AG04450 (cell line): Measurements from ENCODE around the gene MAP1S. TPM values are rescaled to one million over a fixed set of nuclear protein-coding genes. Genes with fewer than 3 reads are reported as not detected.

Source experiments
- CTCF ChIA-PET: fragments of 300-600, 350-600 bp; formaldehyde crosslinking; extraction: SDS; loops from one replicate; lab custom pipeline; 2022; ENCODE audit warnings: antibody characterized with exemption, inconsistent platforms; lab: Charles Lee
- POLR2A ChIA-PET: fragments of 350-600 bp; formaldehyde crosslinking; extraction: SDS; loops from one replicate; lab custom pipeline; 2021; ENCODE audit warnings: antibody characterized with exemption, inconsistent platforms; lab: Yijun Ruan, JAX
- DNase-seq: peaks from one replicate; pipeline ENCODE4 v3.0.0-alpha.2; 2011; ENCODE audit warnings: low read depth, low spot score
- H3K27ac ChIP-seq: one replicate; pipeline ENCODE4 v1.5.1; 2012; ENCODE audit warnings: low read depth, low read length, control low read depth
- H3K27me3 ChIP-seq: one replicate; pipeline ENCODE4 v1.6.0; 2012; ENCODE audit warnings: low read length; ENCODE audit not compliant: control insufficient read depth, insufficient read depth
- H3K4me3 ChIP-seq: 2 replicates; pipeline ENCODE4 v1.5.1; 2011; ENCODE audit warnings: mild to moderate bottlenecking, low read depth, low read length, control low read depth
- H3K9me3 ChIP-seq: 2 replicates; pipeline ENCODE4 v1.5.1; 2012; ENCODE audit warnings: low read length; ENCODE audit not compliant: control insufficient read depth, insufficient read depth
- polyA plus RNA-seq: library from polyadenylated mRNA; depleted of rRNA; stranded (reverse); fragments of >200 nt; gene quantifications from 2 replicates; pipeline ENCODE4 v1.2.3, GENCODE V29; 2011
- TF ChIP-seq, protein P1 (sequence below): IDR thresholded peaks from 2 replicates; pipeline ENCODE4 v1.5.1; 2011; ENCODE audit warnings: low read depth, low read length, control low read depth, inconsistent platforms

The MAP1S gene
- polyA plus RNA-seq, 1 experiment = 8.2 TPM

DNA sequence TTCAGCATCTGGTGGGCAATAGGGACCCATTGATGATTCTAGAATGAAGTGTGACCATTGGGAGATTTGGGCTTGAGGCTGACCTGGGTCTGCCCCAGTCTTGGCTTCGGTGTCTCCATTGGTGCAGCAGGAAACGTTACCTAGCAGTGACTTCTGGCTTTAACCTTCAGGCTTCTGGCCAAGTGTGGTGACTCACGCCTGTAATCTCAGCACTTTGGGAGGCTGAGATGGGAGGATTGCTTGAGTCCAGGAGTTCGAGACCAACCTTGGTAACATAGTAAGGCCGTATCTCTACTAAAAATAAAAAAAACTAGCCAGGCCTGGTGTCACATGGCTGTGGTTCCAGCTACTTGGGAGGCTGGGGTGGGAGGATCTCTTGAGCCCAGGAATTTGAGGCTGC lies 39.2 kb downstream of the MAP1S start:
- ChIA-PET CTCF (interaction anchor here (2.3 kb wide), 1 partner anchor 8 kb away, joined by 9 read pairs; no protein-coding TSS in a partner anchor), POLR2A (interaction anchor here (0.6 to 0.7 kb wide), 3 partner anchors 17 to 339 kb away, joined by 4 to 6 read pairs (median 5); partner anchors contain the start of gene MVB12A)
- no peak overlapping the region for H3K4me3 ChIP-seq
- TF ChIP-seq, protein P1, sequence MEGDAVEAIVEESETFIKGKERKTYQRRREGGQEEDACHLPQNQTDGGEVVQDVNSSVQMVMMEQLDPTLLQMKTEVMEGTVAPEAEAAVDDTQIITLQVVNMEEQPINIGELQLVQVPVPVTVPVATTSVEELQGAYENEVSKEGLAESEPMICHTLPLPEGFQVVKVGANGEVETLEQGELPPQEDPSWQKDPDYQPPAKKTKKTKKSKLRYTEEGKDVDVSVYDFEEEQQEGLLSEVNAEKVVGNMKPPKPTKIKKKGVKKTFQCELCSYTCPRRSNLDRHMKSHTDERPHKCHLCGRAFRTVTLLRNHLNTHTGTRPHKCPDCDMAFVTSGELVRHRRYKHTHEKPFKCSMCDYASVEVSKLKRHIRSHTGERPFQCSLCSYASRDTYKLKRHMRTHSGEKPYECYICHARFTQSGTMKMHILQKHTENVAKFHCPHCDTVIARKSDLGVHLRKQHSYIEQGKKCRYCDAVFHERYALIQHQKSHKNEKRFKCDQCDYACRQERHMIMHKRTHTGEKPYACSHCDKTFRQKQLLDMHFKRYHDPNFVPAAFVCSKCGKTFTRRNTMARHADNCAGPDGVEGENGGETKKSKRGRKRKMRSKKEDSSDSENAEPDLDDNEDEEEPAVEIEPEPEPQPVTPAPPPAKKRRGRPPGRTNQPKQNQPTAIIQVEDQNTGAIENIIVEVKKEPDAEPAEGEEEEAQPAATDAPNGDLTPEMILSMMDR = no peak
- no peaks in the 10 kb centered on the region for H3K9me3 ChIP-seq
- H3K27ac ChIP-seq = no peak overlapping the region
- no peak for DNase-seq
- H3K27me3 ChIP-seq = peaks cover 6% of the 10 kb centered on the region

DNA sequence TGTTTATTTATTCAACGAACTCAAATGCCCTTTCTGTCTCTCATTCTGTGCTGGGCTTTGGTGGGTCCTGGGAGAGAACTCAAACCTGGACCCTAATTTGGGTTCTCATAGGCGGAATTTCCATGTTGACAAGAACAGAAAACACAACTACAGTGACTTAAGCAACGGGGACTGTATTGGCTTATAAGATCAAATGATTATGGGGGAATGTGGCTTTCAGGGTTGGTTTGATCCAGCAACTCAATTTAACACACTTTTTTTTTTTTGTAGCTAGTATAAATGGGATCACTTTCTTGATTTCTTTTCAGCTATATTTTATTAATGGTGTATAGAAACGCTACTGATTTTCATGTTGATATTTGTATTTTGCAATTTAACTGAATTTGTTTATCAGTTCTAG lies 41.9 kb downstream of the MAP1S start:
- no peak for DNase-seq
- Histone ChIP-seq H3K27ac (no peak overlapping the region), H3K4me3 (no peak overlapping the region), H3K9me3 (no peaks in the 10 kb centered on the region), H3K27me3 (peaks cover 3% of the 10 kb centered on the region)
- CTCF ChIA-PET = no interaction called here
- TF ChIP-seq, protein P1 = no peak
- POLR2A ChIA-PET = no interaction called here

DNA sequence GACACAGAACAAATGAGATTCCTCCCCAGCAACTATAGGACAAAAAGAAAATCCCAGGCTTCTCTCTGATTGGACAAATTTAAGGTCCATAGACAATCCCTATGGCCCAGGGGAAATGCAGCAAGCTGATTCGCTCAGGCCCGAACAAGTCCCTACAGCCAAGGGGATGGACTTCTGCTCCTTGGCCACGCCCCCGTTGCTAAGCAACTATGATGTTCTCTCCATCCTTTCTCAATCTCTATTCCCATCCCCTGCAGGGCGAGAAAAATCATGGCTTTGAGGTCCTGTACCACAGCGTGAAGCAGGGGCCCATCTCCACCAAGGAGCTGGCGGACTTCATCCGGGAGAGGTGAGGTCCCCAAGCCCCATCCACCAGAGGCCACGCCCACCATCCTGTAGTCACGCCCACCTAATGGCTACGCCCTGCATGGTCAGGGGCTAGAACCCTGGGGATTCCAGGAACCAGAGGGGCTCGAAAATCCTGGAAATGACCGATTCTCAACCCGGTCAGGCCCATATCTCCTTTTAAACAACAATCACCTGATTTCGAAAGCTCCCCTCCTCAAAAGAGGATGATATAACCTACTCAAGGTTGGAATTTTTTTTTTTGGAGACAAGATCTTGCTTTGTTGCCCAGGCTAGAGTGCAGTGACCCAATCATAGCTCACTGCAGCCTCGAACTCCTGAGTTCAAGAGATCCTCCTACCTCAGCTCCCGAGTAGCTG lies 43.4 kb downstream of the MAP1S start:
- TF ChIP-seq, protein P1 = no peak
- ChIA-PET POLR2A (interaction anchor here (0.6 to 0.7 kb wide), 2 partner anchors 23 to 494 kb away, joined by 3 to 6 read pairs; no protein-coding TSS in a partner anchor), CTCF (interaction anchor here (0.5 to 0.8 kb wide), 4 partner anchors 14 to 340 kb away, joined by 3 to 6 read pairs (median 4); no protein-coding TSS in a partner anchor)
- no peak overlapping the region for H3K4me3 ChIP-seq
- DNase-seq = no peak
- no peak overlapping the region for H3K27ac ChIP-seq
- H3K27me3 ChIP-seq = peaks cover 3% of the 10 kb centered on the region
- no peaks in the 10 kb centered on the region for H3K9me3 ChIP-seq

DNA sequence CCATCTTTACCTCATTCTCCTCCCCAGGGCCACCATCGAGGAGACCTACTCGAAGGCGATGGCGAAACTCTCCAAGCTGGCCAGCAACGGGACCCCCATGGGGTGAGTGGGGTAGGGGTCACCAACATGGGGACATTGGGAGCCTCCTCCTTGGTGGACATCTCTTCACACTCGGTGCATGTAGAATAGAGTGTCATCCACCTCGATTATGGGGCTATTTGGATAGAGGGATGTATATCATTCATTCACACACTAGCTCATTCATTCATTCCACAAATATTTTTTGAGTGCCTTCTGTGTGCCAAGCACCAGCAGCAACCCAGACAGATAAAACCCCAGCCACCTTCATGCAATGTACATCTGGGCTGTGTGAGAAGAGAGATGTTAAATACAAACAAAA lies 45.1 kb downstream of the MAP1S start:
- peaks cover 3% of the 10 kb centered on the region for H3K27me3 ChIP-seq
- H3K4me3 ChIP-seq = no peak overlapping the region
- no peak for DNase-seq
- ChIA-PET POLR2A (interaction anchor here (0.7 kb wide), 1 partner anchor 12 kb away, joined by 9 read pairs; no protein-coding TSS in a partner anchor), CTCF (interaction anchor here (0.7 kb wide), 1 partner anchor 299 kb away, joined by 3 read pairs; no protein-coding TSS in a partner anchor)
- H3K9me3 ChIP-seq = no peaks in the 10 kb centered on the region
- TF ChIP-seq, protein P1 = no peak
- no peak overlapping the region for H3K27ac ChIP-seq
